C4-2B (cell line): ENCODE measurements around the gene TMA16.

ENCODE experiments used
- CTCF ChIP-seq: fragments of 450-650 bp; conservative IDR thresholded peaks from 2 replicates; pipeline ENCODE4 v1.5.1; 2017; ENCODE audit warnings: mild to moderate bottlenecking
- ZFX ChIP-seq: fragments of 450-650 bp; IDR thresholded peaks from 2 replicates; pipeline ENCODE4 v1.6.1; 2017

- TF ChIP-seq CTCF = no peak
- no peak for TF ChIP-seq ZFX
These were observed 31.5 kb downstream of the TMA16 start for GRCh38 chr4:163525982-163526381.
